Ishikawa (cell line): ENCODE data around the gene NFIX.
A peak's percentile ranks its signal among the peaks of the same experiment; 100 is the strongest.

Experiments
- CEBPB ChIP-seq: IDR thresholded peaks from 2 replicates; pipeline ENCODE4 v1.6.1; 2012
- CREB1 ChIP-seq: IDR thresholded peaks from 2 replicates; pipeline ENCODE4 v1.6.1; 2012; ENCODE audit warnings: low read depth
- EGR1 ChIP-seq: IDR thresholded peaks from 2 replicates; pipeline ENCODE4 v1.6.1; 2012
- EP300 ChIP-seq: IDR thresholded peaks from 2 replicates; pipeline ENCODE4 v1.6.1; 2012; ENCODE audit warnings: borderline replicate concordance
- FOXM1 ChIP-seq: IDR thresholded peaks from 2 replicates; pipeline ENCODE4 v1.6.1; 2012; ENCODE audit warnings: low read depth, borderline replicate concordance
- MAX ChIP-seq: IDR thresholded peaks from 2 replicates; pipeline ENCODE4 v1.6.1; 2012
- NFIC ChIP-seq: IDR thresholded peaks from 2 replicates; pipeline ENCODE4 v1.6.1; 2012
- REST ChIP-seq: IDR thresholded peaks from 2 replicates; pipeline ENCODE4 v1.6.1; 2012; ENCODE audit warnings: low read depth, mild to moderate bottlenecking
- TAF1 ChIP-seq: IDR thresholded peaks from 2 replicates; pipeline ENCODE4 v1.6.1; 2012; ENCODE audit warnings: low read depth, mild to moderate bottlenecking
- TCF12 ChIP-seq: IDR thresholded peaks from 2 replicates; pipeline ENCODE4 v1.6.1; 2012; ENCODE audit warnings: low read depth
- TEAD4 ChIP-seq: IDR thresholded peaks from 2 replicates; pipeline ENCODE4 v1.6.1; 2012
- YY1 ChIP-seq: IDR thresholded peaks from 2 replicates; pipeline ENCODE4 v1.6.1; 2012; ENCODE audit warnings: low read depth
- ZBTB7A ChIP-seq: IDR thresholded peaks from 2 replicates; pipeline ENCODE4 v1.6.1; 2012; ENCODE audit warnings: low read depth
- TF ChIP-seq, protein P1 (sequence below): IDR thresholded peaks from 2 replicates; pipeline ENCODE4 v1.6.1; 2012

Gene NFIX

GRCh38 chr19:13085666-13086065 is 90.4 kb downstream of the NFIX start:
- TF ChIP-seq MAX: 0 out of 2 replicates have a peak, but pooled peaks have one; percentile 26
- TF ChIP-seq, protein P1, sequence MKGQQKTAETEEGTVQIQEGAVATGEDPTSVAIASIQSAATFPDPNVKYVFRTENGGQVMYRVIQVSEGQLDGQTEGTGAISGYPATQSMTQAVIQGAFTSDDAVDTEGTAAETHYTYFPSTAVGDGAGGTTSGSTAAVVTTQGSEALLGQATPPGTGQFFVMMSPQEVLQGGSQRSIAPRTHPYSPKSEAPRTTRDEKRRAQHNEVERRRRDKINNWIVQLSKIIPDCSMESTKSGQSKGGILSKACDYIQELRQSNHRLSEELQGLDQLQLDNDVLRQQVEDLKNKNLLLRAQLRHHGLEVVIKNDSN: no peak

DNA sequence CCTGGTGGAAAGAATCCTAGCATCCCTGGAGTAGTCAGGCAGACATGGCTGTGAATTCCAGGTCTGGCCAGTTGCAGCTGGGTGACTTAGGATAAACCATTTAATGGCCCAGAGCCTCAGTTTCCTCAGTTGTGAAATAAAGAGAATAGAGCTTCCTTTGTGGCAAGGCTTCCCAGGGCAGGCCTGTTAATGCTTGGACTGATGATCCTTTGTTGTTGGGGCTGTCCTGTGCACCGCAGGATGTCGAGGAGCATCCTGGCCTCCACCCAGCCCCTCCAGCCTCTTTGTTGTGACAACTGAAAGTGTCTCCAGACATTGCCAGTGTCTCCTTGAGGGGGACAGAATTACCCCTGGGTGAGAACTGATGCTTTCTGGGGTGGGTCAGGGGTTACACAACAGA is 91.1 kb downstream of the NFIX start:
- TF ChIP-seq NFIC (no peak), MAX (no peak), ZBTB7A (no peak), REST (no peak), EGR1 (no peak), CEBPB (no peak), YY1 (no peak), TCF12 (no peak), CREB1 (no peak), TEAD4 (no peak), EP300 (no peak), TAF1 (no peak)
- TF ChIP-seq, protein P1: no peak

DNA sequence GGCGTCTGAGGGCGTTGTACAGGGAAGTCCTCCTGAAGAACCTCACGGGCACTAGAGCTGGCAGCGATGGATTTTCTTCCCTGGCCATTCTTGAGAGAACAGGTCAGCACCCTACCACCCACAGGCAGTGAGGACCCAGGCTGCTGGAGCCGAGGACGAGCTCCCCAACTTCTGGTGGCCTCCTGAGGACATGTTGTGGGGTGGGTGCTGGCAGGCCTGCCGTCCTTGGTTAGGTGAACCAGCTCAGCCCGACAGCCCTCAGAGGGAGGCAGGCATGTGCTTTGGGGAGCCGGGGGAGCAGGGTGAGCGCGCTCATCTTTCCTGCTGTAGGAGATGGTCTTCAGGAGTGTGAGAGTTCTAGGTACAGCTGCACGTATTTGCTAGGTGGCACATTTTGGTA is 92.0 kb downstream of the NFIX start:
- no peak for TF ChIP-seq CREB1

GRCh38 chr19:13087795-13088537 is 92.7 kb downstream of the NFIX start:
- TF ChIP-seq CEBPB (no peak), ZBTB7A (no peak), EGR1 (no peak), EP300 (no peak), CREB1 (no peak), NFIC (no peak), TEAD4 (no peak), REST (no peak), TAF1 (no peak), YY1 (no peak), FOXM1 (no peak), TCF12 (no peak)
- TF ChIP-seq, protein P1: no peak

DNA sequence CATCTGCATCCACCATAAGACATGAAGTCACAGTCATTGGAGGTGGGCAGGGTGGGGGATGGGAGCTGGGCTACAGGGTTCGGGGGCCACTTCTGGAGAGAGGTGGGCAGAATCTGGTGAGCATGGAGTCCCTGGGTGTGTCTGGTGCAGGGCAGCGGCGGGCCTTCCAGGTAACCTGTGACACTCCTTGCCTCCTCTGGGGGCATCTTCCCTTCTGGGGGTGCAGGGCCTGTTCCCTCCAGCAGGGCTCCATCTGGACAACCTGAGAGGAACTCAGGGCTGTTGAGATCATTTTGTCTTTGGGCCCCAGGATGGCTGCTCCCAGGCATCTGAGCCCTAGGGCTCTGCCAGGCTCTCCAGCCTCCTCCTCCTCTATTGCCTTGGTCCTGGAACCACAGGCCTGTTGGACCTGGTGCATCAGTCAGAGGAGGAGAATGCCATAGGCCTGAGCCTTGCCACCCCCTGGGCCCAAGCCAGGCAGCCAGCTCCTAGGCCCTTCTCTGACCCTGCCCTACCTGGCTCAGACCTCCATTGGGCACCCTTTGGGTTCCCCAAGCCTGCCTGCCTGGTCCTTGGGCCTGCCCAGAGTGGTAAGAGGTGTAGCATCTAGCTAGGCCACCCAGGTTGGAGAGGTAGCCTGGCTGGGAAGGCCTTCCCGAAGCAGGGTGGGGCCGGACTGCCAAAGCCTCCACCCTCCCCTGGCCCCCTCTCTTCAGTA is 94.0 kb downstream of the NFIX start:
- TF ChIP-seq EP300 (no peak), ZBTB7A (no peak), YY1 (no peak), CEBPB (no peak), NFIC (no peak), TCF12 (no peak), EGR1 (no peak), MAX (no peak)
- TF ChIP-seq, protein P1: no peak
